ENCODE results near the gene AFG1L. TPM values are rescaled to one million over a fixed set of nuclear protein-coding genes. Genes with fewer than 3 reads are reported as not detected.

The AFG1L gene
- total RNA-seq, 1 experiment from 2014 or later: 4.9 TPM

- DNase-seq (ENCODE audit: low read depth, low spot score) (no peak), ATAC-seq (no peak)
- H3K27ac ChIP-seq (ENCODE audit: low read depth, low read length): no peak overlapping the region
- intact Hi-C loops (cut with micrococcal nuclease): no loop called here
- no peak for TF ChIP-seq SRF (IDR thresholded peaks at IDR 0.05; ENCODE audit: low read depth)
- no peak for TF ChIP-seq ZBTB33 (IDR thresholded peaks at IDR 0.05; ENCODE audit: extremely low read depth, insufficient replicate concordance, low read length)
- ChIA-PET RAD21 (ENCODE audit: low non-redundant PET in 1 of 2, low total read pairs in 2 of 2, uncharacterized antibody in 2 of 2, unreplicated experiment in 2 of 2) (no interaction called here), CTCF (no interaction called here), POLR2A (no interaction called here)
- H3K4me2 ChIP-seq (ENCODE audit: low read length): no peak overlapping the region
- H4K20me1 ChIP-seq (ENCODE audit: insufficient read depth): no peaks in the 10 kb centered on the region
- H3K9ac ChIP-seq (ENCODE audit: low read length): no peak overlapping the region
- no peak overlapping the region for H3K4me3 ChIP-seq (replicated peaks in 1 of 2; ENCODE audit: low read depth in 1 of 2, low read length in 2 of 2)
- no peaks in the 10 kb centered on the region for H3K27me3 ChIP-seq (ENCODE audit: insufficient read depth, low read length)
- no peaks in the 10 kb centered on the region for H3K9me3 ChIP-seq (ENCODE audit: control insufficient read depth in 1 of 2, insufficient read depth in 1 of 2, low read depth in 1 of 2, low read length in 2 of 2)
- H3K36me3 ChIP-seq (ENCODE audit: control insufficient read depth in 1 of 2, insufficient read depth in 2 of 2, low read length in 2 of 2): no peaks in the 10 kb centered on the region
- no peaks in the 10 kb centered on the region; the same call in 1 of the 2 replicates for H3K9me2 ChIP-seq (ENCODE audit: insufficient read depth)
- BruUV-seq (replicated peaks): no TSS peak
- H2AFZ ChIP-seq (ENCODE audit: low read depth, low read length, poor library complexity, severe bottlenecking): no peak overlapping the region
- no peaks in the 10 kb centered on the region for H3K4me1 ChIP-seq (ENCODE audit: control insufficient read depth in 1 of 2, insufficient read depth in 2 of 2, low read length in 2 of 2)
- H3K79me2 ChIP-seq (ENCODE audit: insufficient read depth, low read length): no peaks in the 10 kb centered on the region
Observed at GRCh38 chr6:108434222-108434621, 139.4 kb downstream of the AFG1L start.

GRCh38 chr6:108435391-108435790, 140.5 kb downstream of the AFG1L start:
- POLR2A ChIA-PET: no interaction called here
- RAD21 ChIA-PET (ENCODE audit: low non-redundant PET in 1 of 2, low total read pairs in 2 of 2, uncharacterized antibody in 2 of 2, unreplicated experiment in 2 of 2): no interaction called here
- CTCF ChIA-PET: no interaction called here
- no peak overlapping the region for H3K4me2 ChIP-seq (ENCODE audit: low read length)
- no peak for TF ChIP-seq CTCF (IDR thresholded peaks at IDR 0.05 in 2 of 3, conservative IDR thresholded peaks at IDR 0.05 in 1 of 3; ENCODE audit: borderline replicate concordance in 1 of 3, insufficient read depth in 1 of 3, low read depth in 2 of 3, low read length in 2 of 3)
- no peak for TF ChIP-seq EGR1 (IDR thresholded peaks at IDR 0.05; ENCODE audit: low read depth)
- no peak for TF ChIP-seq SIN3A (IDR thresholded peaks at IDR 0.05; ENCODE audit: low read depth)
- no peak for TF ChIP-seq CEBPB (IDR thresholded peaks at IDR 0.05; ENCODE audit: low read depth)
- no peak overlapping the region for H2AFZ ChIP-seq (ENCODE audit: low read depth, low read length, poor library complexity, severe bottlenecking)
- DNase-seq (ENCODE audit: low read depth, low spot score) (no peak), ATAC-seq (no peak)
- H3K9me2 ChIP-seq (ENCODE audit: insufficient read depth): no peaks in the 10 kb centered on the region; the same call in 1 of the 2 replicates
- H3K79me2 ChIP-seq (ENCODE audit: insufficient read depth, low read length): no peaks in the 10 kb centered on the region
- H3K9me3 ChIP-seq (ENCODE audit: control insufficient read depth in 1 of 2, insufficient read depth in 1 of 2, low read depth in 1 of 2, low read length in 2 of 2): no peaks in the 10 kb centered on the region
- no peaks in the 10 kb centered on the region for H4K20me1 ChIP-seq (ENCODE audit: insufficient read depth)
- H3K9ac ChIP-seq (ENCODE audit: low read length): no peak overlapping the region
- H3K4me1 ChIP-seq (ENCODE audit: control insufficient read depth in 1 of 2, insufficient read depth in 2 of 2, low read length in 2 of 2): no peaks in the 10 kb centered on the region
- BruUV-seq (replicated peaks): no TSS peak
- H3K27me3 ChIP-seq (ENCODE audit: insufficient read depth, low read length): no peaks in the 10 kb centered on the region
- H3K4me3 ChIP-seq (replicated peaks in 1 of 2; ENCODE audit: low read depth in 1 of 2, low read length in 2 of 2): no peak overlapping the region
- intact Hi-C loops (cut with micrococcal nuclease): no loop called here
- no peak overlapping the region for H3K27ac ChIP-seq (ENCODE audit: low read depth, low read length)
- H3K36me3 ChIP-seq (ENCODE audit: control insufficient read depth in 1 of 2, insufficient read depth in 2 of 2, low read length in 2 of 2): no peaks in the 10 kb centered on the region

Data from HCT116 (cell line).